ENCODE measurements around the gene TTPAL.

DNA sequence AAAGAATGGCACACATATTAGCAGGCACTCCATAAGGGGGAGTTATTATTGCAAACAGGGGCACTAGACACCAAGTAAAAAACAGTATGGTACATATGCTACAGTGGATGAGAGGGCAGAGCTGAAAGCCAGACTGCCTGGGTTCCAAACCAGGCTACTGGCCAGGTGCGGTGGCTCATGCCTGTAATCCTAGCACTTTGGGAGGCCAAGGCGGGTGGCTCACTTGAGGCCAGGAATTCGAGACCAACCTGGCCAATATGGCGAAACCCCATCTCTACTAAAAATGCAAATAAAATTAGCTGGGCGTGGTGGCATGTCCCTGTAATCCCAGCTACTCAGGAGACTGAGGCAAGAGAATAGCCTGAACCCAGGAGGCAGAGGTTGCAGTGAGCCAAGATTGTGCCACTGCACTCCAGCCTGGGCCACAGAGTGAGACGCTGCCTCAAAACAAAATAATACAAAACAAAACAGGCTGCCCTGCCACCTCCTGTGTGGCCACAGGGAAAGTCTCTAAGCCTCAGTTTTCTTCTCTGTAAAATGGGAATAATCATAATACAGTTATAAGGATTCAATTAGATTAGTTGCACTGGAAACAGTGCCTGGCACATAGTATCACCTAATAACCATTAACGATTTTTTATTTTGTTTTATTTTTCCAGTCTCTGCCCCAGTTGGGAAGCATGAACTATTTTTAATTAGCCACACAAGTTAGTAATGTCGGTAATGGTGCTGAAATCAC lies 7.5 kb upstream of the TTPAL start:
- no peak for TF ChIP-seq POLR2A (IDR thresholded peaks at IDR 0.05; ENCODE audit: low read length)
- TF ChIP-seq GATA1 (IDR thresholded peaks at IDR 0.05; ENCODE audit: low read depth, low read length), result no peak

Measured in erythroblast (primary cell).